ENCODE measurements around the gene COPZ2.
"Not testable (repeated sequence)": the region's sequence is repeated elsewhere in the genome, so short reads cannot be mapped to it uniquely, and the experiment has no call there.

The COPZ2 gene

DNA sequence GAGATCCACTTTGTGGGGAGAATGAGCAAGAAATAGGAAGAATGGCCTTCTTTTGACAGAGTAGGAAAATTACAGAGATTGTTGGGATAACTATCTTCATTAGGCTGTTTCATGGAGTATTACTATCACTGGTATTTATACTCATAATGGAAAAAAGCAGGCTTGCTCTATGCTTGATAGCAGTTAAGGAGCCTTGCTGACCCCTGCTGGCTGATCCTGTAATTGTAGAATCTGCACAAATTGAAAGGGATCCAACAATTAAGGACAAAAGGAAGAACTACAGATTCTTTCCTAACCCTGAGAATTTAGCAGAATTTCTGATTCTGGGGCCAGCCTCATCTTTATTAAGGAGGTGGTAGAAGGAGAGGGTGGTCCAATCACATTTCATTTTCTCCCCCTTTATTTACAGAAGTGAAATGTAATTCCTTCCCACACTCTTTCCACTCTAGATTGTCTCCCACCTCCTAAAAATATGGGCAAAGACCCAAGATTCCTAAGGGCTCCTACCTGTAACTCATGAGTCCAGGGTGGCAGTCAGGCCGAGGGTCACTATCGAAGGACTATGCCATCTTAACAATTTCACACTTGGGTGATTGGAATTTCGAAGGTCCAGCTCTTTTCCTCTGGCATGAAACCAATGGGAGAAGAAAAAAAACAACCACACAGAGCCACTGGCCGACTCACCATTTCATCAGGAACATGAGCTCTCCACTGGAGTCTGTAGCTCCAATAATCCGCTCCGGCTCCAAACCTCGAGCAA, 36.9 kb upstream of the COPZ2 start (continued):
- TF ChIP-seq ZFHX2 (tag by site-specific recombination; conservative IDR thresholded peaks at IDR 0.05) (peak; percentile 57), ZNF48 (tag by site-specific recombination; IDR thresholded peaks at IDR 0.05) (no peak), ZNF423 (tag by site-specific recombination; IDR thresholded peaks at IDR 0.05) (no peak), EGR2 (tag by site-specific recombination; IDR thresholded peaks at IDR 0.05; ENCODE audit: low read depth) (peak; percentile 61; the same call in 1 of the 2 replicates), ZBTB49 (tag by site-specific recombination; IDR thresholded peaks at IDR 0.05; ENCODE audit: low read depth) (no peak)

- CTCF ChIA-PET: interaction anchor here (0.7 to 10.4 kb wide), 21 partner anchors 8 to 545 kb away, joined by 3 to 197 read pairs (median 5); partner anchors contain the start of genes CDK5RAP3 and NFE2L1
- peaks cover 62 to 78% of the 10 kb centered on the region in 2 experiments for H3K36me3 ChIP-seq (ENCODE audit: control insufficient read depth in 2 of 2, insufficient read depth in 1 of 2, low read length in 2 of 2)
- not testable (repeated sequence) for H3K4me3 ChIP-seq (ENCODE audit: low read depth, low read length); H3K9me3 ChIP-seq (ENCODE audit: control insufficient read depth, insufficient read depth, low read depth, low read length); H3K27ac ChIP-seq (ENCODE audit: extremely low read depth, low read depth, low read length); H3K4me1 ChIP-seq (ENCODE audit: control insufficient read depth, insufficient read depth, low read length)
- POLR2A ChIA-PET: interaction anchor here (0.7 to 2.2 kb wide), 2 partner anchors 25 to 136 kb away, joined by 4 to 8 read pairs; no protein-coding TSS in a partner anchor
Measured at GRCh38 chr17:48073566-48074094, 36.0 kb upstream of the COPZ2 start.

- H3K4me3 ChIP-seq (ENCODE audit: low read depth, low read length); POLR2A ChIA-PET; H3K4me1 ChIP-seq (ENCODE audit: control insufficient read depth, insufficient read depth, low read length); H3K9me3 ChIP-seq (ENCODE audit: control insufficient read depth, insufficient read depth, low read depth, low read length); H3K27ac ChIP-seq (ENCODE audit: extremely low read depth, low read depth, low read length): not testable (repeated sequence)
- peaks cover 70 to 86% of the 10 kb centered on the region in 2 experiments for H3K36me3 ChIP-seq (ENCODE audit: control insufficient read depth in 2 of 2, insufficient read depth in 1 of 2, low read length in 2 of 2)
- CTCF ChIA-PET: interaction anchor here (0.6 to 10.4 kb wide), 7 partner anchors 8 to 55 kb away, joined by 5 to 197 read pairs (median 9); partner anchors contain the start of gene NFE2L1
Measured at GRCh38 chr17:48072811-48073210, 35.2 kb upstream of the COPZ2 start.

DNA sequence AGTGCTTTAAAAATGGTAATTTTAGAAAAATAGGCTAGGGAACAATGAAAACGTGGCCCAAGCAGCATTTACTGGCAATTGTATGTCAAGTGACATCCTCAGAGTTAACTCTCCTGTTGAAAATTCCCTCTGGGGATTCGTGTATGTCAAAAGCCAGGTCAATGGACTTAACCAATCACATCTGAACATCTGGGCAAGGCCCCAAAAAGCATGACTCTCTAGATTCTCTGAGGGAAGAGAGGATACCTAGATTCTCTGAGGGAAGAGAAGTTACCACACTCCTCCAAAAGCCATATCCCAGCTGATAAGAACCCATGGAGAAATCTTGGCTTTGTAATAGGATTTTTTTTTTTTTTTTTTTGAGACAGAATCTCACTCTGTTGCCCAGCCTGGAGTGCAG, 34.1 kb upstream of the COPZ2 start:
- Histone ChIP-seq H3K4me1 (ENCODE audit: control insufficient read depth, insufficient read depth, low read length) (no peaks in the 10 kb centered on the region), H3K4me3 (ENCODE audit: low read depth, low read length) (no peak overlapping the region), H3K36me3 (ENCODE audit: control insufficient read depth in 2 of 2, insufficient read depth in 1 of 2, low read length in 2 of 2) (peaks cover 67 to 92% of the 10 kb centered on the region in 2 experiments), H3K27ac (ENCODE audit: extremely low read depth, low read depth, low read length) (no peak overlapping the region), H3K9me3 (ENCODE audit: control insufficient read depth, insufficient read depth, low read depth, low read length) (no peaks in the 10 kb centered on the region)
- ChIA-PET CTCF (interaction anchor here (10.4 kb wide), 1 partner anchor 43 kb away, joined by 197 read pairs; no protein-coding TSS in a partner anchor), POLR2A (no interaction called here)
- TF ChIP-seq ZNF239 (tag by site-specific recombination; IDR thresholded peaks at IDR 0.05) (no peak), ZNF704 (tag by site-specific recombination; IDR thresholded peaks at IDR 0.05) (no peak), ZBTB21 (tag by site-specific recombination; IDR thresholded peaks at IDR 0.05) (no peak), ZNF16 (tag by site-specific recombination; IDR thresholded peaks at IDR 0.05; ENCODE audit: low read depth) (no peak), ZNF433 (tag by site-specific recombination; IDR thresholded peaks at IDR 0.05; ENCODE audit: low read depth) (no peak), ZNF223 (tag by site-specific recombination; IDR thresholded peaks at IDR 0.05) (no peak), ZNF843 (tag by site-specific recombination; IDR thresholded peaks at IDR 0.05) (no peak), ZNF266 (tag by site-specific recombination; IDR thresholded peaks at IDR 0.05; ENCODE audit: low read depth) (no peak), ZXDB (tag by site-specific recombination; IDR thresholded peaks at IDR 0.05) (no peak), ZNF529 (tag by site-specific recombination; IDR thresholded peaks at IDR 0.05; ENCODE audit: insufficient replicate concordance) (no peak), HIC1 (tag by site-specific recombination; IDR thresholded peaks at IDR 0.05) (no peak), ZBTB7A (tag by site-specific recombination; IDR thresholded peaks at IDR 0.05; ENCODE audit: low read depth) (no peak), ZNF140 (tag by site-specific recombination; IDR thresholded peaks at IDR 0.05) (no peak), ZNF138 (tag by site-specific recombination; IDR thresholded peaks at IDR 0.05; ENCODE audit: borderline replicate concordance) (no peak), ZNF544 (tag by site-specific recombination; IDR thresholded peaks at IDR 0.05) (no peak)
- TF ChIP-seq, protein P1, sequence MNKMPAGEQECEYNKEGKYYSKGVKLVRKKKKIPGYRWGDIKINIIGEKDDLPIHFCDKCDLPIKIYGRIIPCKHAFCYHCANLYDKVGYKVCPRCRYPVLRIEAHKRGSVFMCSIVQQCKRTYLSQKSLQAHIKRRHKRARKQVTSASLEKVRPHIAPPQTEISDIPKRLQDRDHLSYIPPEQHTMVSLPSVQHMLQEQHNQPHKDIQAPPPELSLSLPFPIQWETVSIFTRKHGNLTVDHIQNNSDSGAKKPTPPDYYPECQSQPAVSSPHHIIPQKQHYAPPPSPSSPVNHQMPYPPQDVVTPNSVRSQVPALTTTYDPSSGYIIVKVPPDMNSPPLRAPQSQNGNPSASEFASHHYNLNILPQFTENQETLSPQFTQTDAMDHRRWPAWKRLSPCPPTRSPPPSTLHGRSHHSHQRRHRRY (tag by site-specific recombination; IDR thresholded peaks at IDR 0.05): no peak
